CD4-positive, alpha-beta T cell treated with Interferon gamma for 1 hour (primary cell): ENCODE measurements around the gene MAPKAPK2.
"Not testable (repeated sequence)": the region's sequence is repeated elsewhere in the genome, so short reads cannot be mapped to it uniquely, and the experiment has no call there.

ENCODE experiments used
- DNase-seq: peaks from one replicate; pipeline ENCODE4 v3.0.0-alpha.2; 2020

The MAPKAPK2 gene

GRCh38 chr1:206751891-206752290, 67.2 kb downstream of the MAPKAPK2 start:
- DNase-seq, result no peak

DNA sequence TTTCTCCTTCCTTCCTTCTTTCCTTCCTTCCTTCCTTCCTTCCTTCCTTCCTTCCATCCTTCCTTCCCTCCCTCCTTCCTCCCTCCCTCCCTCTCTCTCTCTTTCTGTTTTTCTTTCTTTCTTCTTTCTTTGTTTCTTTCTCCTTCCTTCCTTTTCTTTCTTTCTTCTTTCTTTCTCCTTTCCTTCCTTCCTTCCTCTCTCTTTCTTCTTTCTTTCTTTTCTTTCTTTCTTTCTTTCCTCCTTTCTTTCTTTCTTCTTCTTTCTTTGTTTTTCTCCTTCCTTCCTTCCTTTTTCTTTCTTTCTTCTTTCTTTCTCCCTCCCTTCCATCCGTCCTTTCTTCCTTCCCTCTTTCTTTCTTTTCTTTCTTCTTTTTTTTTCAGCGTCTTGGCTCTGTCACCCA, 67.8 kb downstream of the MAPKAPK2 start:
- no peak for DNase-seq

- no peak for DNase-seq
These were observed 68.4 kb downstream of the MAPKAPK2 start for GRCh38 chr1:206753141-206753540.

DNA sequence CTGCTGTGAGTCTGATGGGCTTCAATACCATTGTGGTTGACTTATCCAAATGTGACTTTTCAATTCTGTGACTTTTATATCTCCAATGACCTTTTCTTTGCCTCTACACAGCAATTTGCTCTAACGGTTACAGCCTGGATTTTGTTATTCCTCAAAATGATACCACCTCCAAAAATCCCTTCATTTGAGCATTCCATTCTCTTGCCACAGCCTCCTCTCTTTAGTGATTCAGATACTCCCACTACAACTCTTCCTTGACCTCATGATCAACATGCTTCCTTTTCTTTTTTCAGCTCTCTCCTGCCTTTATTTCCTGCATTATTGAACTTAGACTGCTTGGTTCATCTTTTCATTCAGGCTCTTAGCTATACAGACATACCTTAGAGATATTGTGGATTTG, 69.3 kb downstream of the MAPKAPK2 start:
- no peak for DNase-seq

DNA sequence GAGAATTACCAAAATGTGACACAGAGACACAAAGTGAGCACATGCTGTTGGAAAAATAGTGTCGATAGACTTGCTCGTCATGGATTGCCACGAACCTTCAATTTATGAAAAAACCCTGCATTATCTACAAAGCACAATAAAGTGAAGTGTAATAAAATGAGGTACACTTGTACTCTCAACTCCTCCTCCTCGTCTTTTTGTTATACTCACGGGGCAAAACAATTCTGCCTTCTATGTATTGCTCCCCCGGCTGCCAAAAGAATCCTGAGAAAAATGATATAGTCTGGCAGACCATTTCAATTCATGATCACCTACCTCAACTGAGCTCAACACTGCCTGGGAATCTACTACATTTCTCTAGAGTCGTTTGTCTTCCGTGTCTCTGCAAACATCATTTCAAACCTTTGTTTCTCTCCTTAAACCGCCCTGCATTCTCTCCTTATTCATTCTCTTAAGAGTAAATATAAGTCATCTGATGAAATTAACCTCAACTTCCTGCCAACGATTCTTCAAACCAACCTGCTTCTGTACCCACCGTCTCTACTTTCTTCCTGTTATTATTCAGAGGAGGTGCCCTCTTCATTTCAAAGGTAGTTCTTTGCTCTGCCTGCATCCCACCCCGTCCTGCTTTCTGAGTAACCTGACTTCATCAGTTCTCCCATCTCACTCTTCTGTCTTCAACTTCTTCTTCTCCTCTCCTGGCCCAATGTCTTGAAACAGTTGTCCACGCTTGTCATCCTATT, 73.0 kb downstream of the MAPKAPK2 start:
- no peak for DNase-seq

GRCh38 chr1:206760590-206760989, 75.9 kb downstream of the MAPKAPK2 start:
- DNase-seq, result no peak

GRCh38 chr1:206761159-206761768, 76.6 kb downstream of the MAPKAPK2 start:
- no peak for DNase-seq

- DNase-seq, result not testable (repeated sequence)
These were observed 78.1 kb downstream of the MAPKAPK2 start for GRCh38 chr1:206762741-206763364.

DNA sequence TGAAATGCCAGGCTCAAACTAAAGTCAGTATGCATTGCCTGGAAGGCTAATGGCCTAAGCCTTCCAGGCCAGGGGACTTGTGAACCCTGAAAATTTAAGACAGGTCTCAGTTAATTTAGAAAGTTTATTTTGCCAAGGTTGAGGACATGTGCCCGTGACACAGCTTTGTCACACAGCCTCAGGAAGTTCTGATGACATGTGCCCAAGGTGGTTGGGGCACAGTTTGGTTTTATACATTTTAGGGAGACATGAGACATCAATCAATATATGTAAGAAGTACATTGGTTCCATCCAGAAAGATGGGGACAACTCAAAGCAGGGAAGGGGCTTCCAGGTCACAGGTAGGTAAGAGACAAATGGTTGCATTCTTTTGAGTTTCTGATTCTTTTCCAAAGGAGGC, 81.1 kb downstream of the MAPKAPK2 start:
- DNase-seq, result not testable (repeated sequence)

DNA sequence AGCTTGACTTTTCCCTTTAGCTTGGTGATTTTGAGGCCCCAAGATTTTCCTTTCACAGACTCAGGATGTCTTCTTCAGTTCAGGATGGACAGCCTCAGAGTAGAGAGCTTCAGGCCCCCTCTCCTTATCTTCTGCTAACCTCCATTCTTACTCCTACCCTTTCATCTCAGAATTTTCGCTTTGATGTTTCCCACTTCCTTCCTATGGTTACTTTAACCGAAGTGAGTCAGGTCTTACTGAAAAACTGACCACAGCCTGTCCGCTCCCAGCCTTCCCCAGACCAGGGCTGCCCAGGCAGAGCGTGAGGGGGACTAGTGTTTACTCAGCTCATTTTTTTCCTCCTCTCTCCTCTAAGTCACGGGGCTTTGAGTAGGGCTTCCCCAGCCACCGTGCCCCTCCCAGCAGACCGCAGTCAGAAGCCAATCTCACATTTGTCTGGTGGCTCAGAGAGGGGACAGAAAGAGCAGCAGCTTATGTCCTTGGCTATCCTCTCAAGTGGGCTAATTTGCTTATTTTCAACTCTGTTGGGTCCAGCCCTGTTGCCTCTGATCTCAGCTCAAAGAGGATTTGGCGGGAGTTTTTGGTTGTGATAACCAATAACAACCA, 81.6 kb downstream of the MAPKAPK2 start:
- peak; percentile 72 for DNase-seq

DNA sequence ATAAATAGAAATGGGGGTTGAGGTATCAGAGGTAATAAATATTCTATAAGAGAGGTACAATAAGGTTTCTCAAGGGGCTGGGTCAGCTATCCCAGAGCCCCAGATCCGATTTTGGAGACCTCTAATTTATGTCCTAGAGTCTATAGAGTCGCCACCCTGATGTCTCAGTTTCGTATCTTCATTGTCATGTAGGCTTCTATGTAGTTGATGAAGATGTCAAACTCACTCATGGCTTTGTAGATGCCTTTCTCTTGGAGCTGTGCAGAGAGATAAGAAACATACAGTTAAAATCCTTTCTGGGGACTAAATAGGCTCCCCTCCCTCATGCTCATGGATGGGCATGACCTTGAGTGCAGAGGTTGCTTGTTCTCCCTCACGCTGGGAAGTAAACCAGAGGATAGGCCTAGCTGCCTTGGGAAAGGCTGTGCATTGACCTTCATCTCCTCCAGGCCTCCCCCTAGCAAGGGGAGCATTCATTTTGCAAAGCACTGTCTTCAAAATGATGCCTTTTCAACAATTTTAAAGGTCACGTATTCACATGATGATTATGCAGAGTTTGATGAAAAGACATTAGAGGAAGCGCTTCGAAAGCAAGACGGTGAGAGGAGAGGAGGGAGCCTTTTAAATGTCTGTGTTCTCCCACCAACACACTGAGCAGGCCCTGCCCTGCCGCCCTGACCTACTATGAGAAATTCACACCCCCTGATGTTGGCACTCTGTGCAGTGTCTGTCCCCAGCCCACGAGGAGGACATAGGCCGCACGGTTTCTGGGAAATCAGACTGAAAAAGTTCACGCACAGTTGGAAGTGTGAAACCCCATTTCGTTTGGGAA, 84.0 kb downstream of the MAPKAPK2 start:
- DNase-seq, result no peak

- peak; percentile 26 for DNase-seq
These were observed 84.6 kb downstream of the MAPKAPK2 start for GRCh38 chr1:206769304-206769731.

DNA sequence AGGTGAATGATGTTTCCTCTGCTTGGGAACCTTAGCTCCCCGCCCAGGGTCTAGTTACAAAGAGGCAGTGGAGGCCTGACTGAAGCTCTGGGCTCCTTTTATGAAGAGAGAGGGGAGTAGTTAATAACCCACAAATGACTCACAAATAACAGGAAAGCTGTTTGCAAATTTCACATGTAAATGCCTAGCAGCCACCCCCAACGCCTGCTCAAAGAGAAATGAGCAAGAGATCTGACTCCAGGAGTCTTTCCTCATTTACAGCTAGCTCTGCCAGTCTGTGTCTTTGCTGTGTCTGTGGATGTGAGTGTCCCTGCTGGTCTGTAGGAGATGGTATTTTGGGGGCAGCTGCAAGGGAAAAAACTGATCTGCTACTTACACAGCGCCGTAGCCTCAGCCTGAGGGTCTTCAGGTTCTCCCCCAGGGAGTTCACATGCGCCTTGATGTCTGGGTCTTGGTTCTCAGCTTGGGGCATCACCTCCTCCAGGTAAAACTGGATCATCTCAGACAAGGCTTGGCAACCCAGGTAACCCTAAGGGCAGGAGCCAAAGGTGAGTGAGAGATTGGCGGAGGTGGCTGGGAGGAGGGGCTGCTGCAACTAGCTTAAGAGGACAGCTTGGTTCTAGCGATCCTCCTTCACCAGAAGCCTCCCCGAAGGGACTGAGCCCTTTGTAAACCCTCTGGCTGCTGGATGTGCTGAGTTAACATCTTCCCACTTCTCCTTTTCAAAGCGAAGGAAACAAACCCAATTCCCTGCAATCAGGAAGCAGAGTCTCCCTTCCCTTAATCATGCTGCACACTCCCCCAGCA, 86.0 kb downstream of the MAPKAPK2 start, which contains the start of gene IL19:
IL19 (plus strand) TSS at position 243 of the 807 bp plus-strand sequence. CDS start 65,890 bp downstream, outside the sequence.
- peak; percentile 40 for DNase-seq

DNA sequence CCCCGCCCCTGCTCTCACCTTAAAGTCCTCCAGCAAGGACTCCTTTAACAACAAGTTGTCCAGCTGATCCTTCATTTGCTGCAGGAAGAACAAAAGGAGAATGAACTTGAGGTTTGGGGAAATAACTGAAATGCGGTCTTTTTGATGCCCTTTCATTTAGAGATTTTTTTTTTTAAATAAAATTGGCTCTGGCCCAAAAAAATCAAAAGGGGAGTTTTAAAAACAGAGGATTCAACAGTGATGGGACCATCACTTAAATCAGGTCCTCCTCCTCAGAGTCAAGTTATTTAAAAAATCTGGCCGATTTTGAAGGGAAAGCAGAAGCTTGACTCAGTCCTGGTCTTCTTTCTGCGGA, 86.6 kb downstream of the MAPKAPK2 start:
- DNase-seq, result no peak

- DNase-seq, result no peak
These were observed 87.7 kb downstream of the MAPKAPK2 start, which contains the start of gene IL10 for GRCh38 chr1:206772243-206772937. Gene IL10, minus strand, starts transcription at chr1:206772494. Its CDS starts 59 bp downstream, at chr1:206772435.

GRCh38 chr1:206774093-206774492, 89.4 kb downstream of the MAPKAPK2 start:
- no peak for DNase-seq

DNA sequence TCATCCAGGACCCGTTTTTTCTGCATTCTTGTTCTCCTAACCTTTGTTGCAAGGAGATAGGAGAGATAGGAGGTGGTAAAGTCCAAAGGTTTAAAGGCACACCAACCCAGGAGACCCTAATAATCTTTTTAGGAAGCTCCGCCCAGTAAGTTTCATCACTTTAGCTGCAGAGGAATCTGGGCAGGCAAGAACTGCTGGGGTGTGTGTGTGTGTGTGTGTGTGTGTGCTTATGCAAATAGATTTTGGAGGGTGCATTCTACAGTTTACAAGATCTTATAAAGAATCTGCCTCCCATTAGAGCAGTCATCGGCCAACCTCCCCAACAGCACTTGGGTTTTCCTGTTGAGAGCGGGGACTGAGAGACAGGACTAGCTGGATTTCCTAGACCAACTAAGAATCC, 91.5 kb downstream of the MAPKAPK2 start:
- DNase-seq, result no peak

DNA sequence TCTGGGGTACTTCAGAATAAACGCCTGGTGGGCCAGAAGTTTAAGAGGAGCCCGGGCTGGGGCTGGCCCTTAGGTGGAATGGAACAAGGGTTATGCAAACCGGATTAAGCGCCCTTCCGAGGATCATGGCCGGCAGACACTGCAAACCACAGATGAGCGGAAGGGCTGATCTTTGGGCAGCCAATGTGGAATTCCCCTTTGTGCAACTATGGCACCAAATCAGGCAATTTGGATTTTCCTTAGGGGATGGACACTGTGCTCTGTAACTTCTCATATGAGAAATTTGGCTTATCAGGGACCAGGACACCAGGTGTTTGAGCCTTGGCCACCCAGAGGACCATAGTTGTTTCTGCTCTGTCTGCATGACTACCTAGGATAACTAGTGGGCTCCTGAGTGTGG, 93.3 kb downstream of the MAPKAPK2 start:
- DNase-seq, result no peak

- DNase-seq, result not testable (repeated sequence)
These were observed 94.2 kb downstream of the MAPKAPK2 start for GRCh38 chr1:206778911-206779310.

- no peak for DNase-seq
These were observed 94.9 kb downstream of the MAPKAPK2 start for GRCh38 chr1:206779638-206780037.

DNA sequence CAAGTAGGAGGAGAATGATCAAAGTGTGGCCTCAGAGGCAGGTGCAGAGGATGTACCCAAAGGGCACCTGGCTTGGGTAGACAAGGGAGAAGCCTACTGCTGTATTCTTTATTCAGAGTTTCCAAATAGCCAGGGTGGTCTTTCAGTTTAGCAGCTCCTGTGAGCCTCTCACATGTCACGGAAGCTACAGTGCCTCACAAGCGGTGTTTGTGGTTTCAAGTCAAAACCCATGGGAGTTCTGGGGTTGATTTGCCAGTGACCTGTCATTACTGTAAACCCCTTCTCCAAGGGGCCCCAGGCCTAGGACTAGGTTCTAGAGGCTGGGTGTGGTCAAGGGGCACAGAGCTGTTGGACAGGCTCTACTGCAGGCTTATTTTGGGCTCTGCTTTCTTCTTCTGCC, 97.7 kb downstream of the MAPKAPK2 start:
- DNase-seq, result peak; percentile 34
